ENCODE measurements around the gene LGI2.
"Not testable (repeated sequence)": the region's sequence is repeated elsewhere in the genome, so short reads cannot be mapped to it uniquely, and the experiment has no call there.

Gene LGI2

DNA sequence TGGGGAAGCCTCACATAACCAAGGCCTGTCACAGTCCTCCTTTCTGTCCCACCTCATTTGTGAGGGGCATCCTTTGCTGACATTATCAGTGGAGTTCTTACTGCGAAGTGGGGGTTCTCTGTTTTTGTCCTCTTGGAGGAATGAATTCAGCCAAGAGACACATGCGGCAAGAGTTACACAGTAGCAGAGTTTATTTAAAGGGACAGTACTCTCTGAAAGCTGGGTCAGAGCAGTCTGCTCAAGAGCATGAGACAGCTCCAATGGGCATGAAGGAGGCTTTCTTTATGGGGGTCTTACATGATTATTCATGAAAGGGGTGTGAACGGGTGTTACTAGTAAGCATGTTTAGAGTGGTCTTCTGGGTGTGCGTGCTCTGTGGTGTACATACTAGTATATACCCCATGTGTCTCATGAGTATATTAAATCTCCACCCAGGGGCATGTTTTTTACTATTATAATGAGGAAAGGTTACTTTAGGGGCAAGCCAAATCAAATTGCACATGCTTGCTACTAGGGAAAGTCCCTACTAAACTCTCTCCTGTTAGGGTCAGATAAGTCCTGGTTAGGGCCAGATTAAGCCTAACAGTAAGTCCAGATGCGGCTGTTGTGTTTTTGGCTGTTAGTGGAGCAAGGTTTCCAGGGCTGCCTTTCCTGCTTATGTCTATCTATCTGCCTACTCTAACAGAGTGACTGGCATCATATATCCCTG, 19.8 kb upstream of the LGI2 start:
- no peak for DNase-seq (ENCODE audit: low read depth in 2 of 2)

DNA sequence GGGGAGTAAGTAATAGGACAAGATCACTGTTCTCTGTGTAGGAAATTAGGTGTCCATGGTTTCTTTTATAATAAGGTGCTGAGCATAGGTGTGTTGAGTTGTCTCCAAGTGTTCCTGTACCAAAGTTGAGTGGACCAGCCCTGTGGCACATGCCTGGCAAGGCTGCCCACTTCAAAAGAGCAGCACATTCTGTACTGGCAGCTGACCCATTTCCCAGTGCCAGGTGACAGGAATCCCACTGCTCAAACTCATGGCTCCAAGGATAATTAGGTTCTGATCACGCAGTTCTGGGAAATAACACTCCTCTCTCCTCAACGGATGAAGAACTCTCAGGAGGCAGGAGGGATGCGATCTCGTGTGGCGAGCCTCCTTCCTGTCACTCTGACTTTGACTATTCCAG, 12.8 kb upstream of the LGI2 start:
- no peak for DNase-seq (ENCODE audit: low read depth in 2 of 2)

DNA sequence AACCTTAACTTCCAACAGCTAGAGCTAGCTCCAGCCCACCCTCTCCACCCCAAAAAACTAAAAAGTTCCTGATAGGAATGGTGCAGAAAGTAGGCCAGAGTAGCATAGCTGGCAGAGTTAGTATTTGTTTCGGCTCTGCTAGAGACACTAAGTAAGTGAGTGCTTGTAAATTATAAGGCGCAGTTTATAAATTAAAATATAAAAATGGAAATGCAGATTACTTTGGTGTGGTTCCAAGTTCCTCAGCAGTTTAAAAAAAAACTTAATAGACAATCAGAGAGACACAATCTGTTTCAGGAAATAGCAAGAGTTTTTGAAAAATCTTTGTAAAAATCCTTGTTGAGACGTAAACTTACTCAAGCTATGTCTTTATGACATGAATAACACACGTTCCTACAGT, 2.8 kb upstream of the LGI2 start:
- DNase-seq (ENCODE audit: low read depth in 2 of 2) = no peak

DNA sequence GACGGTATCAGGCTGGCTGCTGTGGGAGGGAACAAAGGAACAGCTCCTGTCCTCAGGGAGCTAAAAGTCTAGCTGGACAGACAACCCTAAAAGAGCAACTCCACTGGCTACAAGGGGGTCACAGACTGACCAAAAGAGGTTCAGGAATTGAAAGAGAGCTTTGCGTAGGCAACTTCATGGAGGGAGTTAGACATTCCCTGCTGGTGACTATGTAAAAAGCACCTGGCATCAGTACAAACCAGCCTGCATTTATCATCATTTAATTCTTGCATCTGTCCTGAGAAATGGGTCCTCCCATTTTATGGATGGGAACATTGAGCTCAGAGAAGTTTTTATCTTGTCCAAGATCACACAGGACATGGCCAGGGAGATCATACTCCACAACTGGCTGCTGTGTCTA, 1.4 kb upstream of the LGI2 start:
- no peak for DNase-seq (ENCODE audit: low read depth in 2 of 2)

DNA sequence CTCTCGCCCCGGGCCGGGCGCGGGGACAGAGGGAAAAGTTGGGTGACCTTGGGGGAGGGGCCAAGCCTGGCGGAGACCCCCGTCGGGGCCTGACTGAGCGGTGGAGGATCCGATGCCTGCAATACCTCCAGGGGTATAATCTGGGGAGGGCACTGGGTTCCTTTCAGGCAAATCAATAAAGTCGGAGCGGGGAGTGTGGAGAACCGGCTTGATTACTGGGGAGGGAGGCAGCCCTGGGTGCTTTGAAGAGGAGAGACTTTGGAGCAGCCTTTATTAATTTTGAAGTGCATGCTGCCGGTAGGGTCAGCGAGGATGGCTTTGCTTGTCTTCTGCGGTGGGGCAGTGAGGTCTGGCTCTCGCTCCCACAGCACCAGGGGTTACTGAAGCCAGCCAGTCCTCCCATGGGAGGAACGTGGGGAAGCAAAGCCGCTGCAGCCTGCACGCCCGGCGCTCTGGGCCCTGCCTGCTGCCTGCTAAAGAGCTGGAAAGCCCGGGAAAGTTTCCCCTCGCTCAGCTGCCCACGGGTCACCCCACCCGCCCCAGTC, 403 bp upstream of the LGI2 start:
- DNase-seq (ENCODE audit: low read depth in 2 of 2) = no peak

DNA sequence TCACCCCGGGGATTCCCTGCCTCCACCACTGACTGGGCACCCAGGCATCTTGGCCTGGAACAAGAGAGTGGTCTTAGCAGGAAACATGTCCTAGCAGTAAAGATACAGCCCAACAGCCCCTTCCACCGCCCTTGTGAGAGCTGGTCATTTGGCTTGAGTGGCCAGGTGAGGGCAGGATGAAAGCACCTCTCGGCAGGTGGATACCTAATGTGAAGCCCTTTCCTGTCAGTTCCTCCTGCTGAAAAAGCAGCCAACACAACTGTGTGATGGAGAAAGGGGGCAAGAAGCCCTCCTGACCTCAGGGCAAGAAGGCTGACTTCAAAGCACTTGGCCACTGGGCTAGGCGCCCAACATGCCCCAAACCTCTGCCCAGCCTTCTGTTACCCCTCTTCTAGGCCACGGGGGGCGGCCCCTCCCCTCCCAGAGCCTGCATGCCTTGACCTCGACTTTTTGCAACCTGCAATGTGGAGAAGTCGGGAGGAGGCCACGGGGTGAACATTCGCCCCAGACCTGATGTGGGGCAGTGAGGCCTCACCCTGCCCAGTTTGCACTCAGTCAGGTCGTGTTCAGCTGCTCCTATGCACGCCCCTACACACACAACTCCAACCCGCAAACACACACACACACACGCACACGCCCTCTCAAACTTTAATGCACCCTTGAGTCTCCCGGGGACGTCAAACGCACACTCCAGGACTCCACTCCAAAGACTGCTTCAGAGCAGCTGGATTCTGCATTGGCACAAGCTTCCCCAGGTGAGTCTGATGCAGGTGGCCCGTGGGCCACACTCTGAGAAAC, 1.1 kb downstream of the LGI2 start:
- no peak for DNase-seq (ENCODE audit: low read depth in 2 of 2)

DNA sequence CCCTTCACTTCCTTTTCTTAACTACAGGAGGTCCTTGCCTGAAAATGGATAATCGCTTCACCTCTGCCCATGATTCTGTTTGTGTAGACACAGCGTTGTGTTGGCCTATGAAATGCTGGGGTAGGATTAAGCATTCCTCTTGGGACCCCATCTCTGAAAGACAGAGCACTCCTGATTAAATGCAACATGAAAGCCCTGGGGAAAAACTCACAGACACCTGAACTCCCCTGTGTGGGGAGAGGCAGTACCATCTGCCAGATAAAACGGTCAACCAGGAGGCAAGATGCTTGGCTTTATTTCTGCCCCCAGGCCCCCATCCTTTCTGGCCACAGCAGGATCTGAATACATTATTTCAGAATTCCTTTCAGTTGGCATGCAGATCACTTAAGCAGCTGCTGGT, 1.9 kb downstream of the LGI2 start:
- no peak for DNase-seq (ENCODE audit: low read depth in 2 of 2)

DNA sequence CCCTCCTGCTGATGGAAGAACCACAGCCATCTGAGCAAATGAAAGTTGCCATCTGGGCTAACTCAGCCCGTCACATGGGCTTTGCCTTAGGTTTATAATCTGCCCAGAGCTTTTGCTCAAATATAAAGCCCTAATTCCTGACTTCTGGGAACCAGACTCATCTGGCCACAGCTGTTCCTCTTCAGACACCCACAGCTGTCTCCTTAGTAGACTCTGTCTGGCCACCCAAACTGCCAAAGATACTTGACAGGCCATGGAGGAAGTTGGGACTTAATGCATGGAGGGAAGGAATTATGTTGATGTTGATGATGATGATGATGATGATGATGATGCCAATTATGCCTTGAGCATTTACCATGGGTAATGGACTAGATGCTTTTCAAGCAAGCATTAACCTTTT, 8.0 kb downstream of the LGI2 start:
- no peak for DNase-seq (ENCODE audit: low read depth in 2 of 2)

DNA sequence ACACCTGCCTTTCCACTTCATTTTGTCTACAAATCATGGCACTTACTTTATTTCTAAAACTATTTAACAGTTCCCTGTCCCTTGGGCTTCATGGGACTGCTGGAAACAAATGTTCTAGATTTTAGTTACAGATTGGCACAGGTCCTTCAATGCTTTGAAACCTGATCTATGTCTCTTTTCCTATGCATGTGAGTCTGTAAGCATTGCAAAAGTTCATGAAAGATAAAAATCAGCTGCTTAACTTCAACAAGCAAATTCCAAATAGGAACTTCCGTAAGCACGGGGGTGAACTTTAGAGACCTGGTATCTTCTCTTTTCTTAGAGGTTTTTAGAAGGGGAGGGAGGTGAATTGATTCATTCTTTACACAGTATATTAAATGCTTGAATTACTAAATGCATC, 9.5 kb downstream of the LGI2 start:
- DNase-seq (ENCODE audit: low read depth in 2 of 2) = no peak

DNA sequence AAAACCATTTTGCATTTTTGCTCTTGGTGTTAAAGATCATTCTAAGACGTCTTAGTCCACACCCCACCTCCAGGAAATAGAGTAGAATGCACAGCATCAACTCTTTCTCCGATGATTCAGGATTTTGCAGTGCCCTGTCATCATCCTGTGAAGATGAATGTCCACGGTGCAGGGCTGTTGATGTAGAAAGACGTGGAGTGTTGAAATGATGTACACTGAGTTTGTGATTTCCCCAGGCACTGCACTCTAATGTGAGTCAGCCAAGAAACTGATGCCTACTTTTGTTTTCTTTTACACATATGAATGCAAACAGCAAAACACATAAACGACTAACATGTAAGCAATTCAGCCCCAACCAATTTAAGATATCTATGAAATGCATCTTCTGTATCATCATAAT, 10.5 kb downstream of the LGI2 start:
- no peak for DNase-seq (ENCODE audit: low read depth in 2 of 2)

DNA sequence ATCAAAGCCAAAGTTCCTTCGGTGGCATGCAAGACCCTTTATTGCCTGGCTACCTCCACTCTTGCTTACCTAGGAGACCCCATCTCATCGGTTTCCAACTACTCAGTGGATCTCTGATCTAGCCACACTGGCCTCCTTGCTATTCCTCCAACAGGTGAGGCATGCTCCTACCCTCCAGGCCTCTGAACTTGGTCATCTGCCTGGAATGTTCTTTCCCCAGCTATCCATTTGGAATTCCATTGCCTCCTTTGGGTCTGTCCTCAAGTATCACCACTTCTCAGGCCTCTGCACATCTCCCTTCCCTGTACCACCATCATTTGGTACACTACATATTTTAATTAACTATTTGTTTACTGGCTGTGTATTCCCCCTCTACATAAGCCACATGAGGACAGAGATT, 11.2 kb downstream of the LGI2 start:
- no peak for DNase-seq (ENCODE audit: low read depth in 2 of 2)

DNA sequence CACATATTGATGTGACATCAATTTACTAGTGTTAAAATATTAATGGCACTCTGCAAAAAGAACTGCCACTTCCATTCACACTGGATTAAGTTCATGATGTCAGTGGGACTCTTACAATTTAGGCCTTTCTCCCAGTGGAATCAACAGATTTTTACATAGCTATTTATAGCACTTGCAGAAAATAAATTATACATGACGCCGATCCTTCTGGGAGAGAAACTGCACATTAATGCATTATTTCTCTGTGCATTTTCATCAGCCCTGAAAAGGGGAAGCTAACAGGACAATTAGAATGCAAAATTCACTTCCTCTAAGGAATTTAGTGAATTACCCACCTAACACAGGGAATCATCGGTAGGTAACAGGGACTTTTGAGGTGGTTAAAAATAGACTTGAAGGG, 15.7 kb downstream of the LGI2 start:
- DNase-seq (ENCODE audit: low read depth in 2 of 2) = no peak

DNA sequence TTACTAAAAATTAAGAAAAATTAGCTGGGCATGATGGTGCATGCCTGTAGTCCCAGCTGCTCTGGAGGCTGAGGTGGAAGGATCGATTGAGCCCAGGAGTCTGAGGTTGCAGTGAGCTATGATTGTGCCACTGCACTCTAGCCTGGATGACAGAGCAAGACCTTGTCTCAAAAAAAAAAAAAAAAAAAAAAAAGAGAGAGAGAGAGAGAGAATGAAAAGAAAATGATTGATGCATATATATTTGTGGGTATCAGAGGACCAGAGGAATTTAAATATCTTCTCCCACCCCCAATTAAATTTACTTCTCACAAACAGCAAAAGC, 16.1 kb downstream of the LGI2 start:
- not testable (repeated sequence) for DNase-seq (ENCODE audit: low read depth in 2 of 2)

DNA sequence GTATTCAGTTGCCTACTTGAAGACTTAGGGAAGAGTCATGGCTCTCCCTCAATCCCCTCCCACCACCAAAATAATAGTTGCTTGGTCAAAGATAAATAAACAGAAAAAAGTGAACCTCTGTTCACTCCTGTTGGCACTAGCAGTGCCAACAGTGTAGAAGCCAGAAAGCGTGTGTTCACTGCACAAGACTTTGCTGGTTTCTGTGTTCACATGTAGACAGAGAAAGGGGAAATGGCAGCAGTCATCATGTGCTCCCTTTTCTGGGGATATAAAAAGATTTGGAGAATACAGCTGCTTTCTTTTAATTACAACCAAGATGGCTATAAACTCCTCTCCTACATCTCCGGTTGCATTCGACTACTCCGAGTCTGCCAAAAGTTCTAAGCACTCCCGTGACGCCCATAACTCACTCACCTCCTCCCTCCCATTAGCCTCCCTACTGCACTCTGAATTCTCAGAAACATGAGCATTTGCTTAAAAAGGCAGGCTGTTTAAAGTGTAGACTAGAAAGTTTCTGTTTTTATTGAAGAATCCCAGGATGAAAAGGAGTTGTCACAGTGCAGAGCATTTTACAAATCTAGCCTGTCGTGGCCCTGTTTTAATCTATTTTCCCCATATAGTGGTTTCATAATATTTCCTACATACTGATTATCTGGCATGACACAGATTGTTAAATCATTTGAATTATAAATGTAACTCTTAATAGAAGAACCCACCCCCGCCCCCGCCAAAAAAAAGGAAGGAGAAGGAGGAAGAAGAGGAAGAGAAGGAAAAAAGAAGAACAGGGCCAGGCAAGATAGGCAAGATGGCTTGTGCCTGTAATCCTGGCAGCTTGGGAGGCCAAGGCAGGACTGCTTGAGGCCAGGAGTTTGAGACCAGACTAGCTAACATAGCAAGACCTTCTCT, 16.7 kb downstream of the LGI2 start:
- no peak for DNase-seq (ENCODE audit: low read depth in 2 of 2)

DNA sequence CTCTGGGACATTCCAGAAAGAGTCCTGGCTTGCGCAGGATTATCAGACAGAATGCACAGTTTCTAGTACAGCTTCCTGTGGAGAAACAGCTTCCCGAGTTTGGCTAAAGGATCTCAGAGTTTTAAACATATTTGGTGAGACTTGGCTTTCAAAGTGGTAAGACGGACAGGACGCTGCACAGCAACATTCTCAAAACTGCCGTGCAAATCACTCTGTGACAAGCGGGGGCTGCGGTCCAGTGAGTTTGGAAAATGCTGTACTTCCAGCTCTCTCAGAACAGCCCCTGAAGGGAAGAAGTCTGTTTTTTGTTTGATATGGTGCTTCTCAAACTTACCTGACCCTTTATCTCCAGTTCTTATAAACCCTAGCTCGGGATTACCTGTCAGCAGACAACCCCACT, 18.1 kb downstream of the LGI2 start:
- DNase-seq (ENCODE audit: low read depth in 2 of 2) = no peak

DNA sequence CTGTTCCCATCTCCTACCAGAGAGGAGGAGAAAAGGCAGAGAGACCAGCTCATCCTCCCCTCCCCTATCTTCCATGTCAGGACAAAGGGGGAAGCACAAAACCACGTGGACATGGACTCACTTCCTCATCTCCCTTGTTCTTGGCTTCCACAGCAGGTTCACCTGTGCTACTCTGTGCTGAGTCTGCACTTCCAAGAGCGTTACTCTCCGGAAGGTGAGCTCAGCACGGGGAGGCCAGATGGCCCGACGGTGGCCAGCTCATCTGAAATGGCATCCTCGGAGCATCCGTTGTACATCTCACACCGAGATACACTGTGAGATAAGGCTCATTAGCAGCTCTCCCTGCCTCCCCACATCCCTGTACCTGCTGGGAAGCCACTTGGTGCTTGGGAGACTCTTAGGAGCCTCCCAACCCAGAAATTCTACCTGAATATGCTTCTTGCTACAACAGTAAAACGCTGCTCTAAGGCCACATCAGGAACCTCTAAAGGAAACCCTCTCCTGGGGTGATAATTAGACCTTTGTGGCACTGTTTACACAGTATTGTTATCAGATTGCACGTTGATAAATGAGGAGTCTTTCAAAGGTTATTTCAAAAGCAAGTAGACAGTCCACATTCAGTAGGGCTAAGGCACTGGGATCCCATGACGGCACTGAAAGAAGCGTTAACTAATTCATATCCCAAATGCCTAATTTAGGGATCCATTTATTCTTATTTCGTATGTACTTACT, 19.4 kb downstream of the LGI2 start:
- DNase-seq (ENCODE audit: low read depth in 2 of 2) = no peak

DNA sequence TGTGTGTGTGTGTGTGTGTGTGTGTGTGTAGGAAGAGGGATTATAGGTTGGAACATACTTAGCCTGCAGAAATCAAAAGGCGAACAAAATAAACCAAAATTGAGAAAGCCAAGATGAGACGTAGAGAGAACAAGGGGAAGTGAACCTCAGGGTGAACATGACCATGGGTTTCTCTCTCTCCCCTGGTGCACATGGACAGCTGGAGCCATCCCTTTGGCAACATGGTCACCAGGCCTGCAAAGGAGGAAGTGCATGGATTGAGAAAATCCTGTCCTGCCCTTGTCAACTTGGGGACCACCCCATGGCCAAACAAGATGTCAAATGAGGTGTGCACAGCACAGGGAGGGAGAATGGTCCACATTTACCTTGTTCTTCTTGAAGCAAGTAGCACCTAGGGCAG, 23.1 kb downstream of the LGI2 start:
- DNase-seq (ENCODE audit: low read depth in 2 of 2) = no peak

DNA sequence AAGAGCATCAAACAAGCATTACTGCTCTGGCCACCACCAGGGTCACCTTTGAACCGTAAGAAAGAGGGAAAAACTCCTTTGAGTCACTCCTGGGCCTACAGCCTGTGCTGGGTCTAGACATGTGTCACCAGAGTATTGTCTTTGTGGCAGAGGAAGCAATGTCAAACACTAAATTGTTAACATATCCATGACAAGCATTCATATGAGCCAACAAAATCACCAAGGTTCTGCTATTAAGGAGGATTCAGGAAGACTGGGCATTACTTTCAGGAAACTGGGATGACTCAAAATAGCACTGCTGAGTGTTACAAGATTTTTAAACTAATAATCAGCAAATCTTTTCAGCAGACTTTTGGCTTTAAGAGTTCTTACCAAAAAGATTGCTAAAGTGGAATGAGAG, 28.1 kb downstream of the LGI2 start:
- no peak for DNase-seq (ENCODE audit: low read depth in 2 of 2)

DNA sequence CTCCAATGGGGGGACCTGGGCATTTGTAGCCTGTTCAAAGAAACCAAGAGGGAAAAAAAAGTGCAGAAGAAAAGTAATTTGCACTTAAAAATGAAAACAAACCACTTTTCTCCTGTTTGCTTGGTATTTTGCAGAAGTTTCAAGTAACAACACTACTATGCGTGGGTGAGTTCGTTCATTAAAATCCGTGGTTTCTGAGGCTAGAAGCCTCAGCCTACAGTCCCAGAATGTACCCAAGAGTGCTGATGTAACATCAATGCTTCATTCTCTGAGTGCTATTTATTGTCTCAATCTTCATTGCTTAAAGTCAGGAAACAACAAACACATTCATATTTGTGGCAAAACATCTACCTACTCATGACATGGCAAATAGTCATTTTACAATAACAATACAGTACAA, 29.2 kb downstream of the LGI2 start:
- DNase-seq (ENCODE audit: low read depth in 2 of 2) = no peak

DNA sequence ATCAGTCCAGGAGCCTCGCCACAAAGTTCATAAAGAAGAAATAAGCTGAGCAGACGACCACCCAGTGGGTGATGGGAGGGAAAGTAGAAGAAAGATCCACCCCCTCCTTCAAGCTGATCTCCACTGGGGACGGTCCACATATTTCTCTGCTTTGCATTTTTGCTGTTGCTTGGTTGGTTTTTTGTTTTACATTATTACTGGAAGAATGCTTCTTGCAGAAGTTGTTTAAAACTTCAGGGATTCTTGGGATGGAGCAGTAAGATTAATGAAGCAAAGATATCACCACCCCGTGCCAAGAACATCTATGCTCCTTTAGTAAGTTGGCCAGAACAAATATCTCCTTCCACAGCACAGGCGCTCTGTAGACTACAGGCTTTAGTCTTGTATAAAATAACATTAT, 30.1 kb downstream of the LGI2 start:
- no peak for DNase-seq (ENCODE audit: low read depth in 2 of 2)

DNA sequence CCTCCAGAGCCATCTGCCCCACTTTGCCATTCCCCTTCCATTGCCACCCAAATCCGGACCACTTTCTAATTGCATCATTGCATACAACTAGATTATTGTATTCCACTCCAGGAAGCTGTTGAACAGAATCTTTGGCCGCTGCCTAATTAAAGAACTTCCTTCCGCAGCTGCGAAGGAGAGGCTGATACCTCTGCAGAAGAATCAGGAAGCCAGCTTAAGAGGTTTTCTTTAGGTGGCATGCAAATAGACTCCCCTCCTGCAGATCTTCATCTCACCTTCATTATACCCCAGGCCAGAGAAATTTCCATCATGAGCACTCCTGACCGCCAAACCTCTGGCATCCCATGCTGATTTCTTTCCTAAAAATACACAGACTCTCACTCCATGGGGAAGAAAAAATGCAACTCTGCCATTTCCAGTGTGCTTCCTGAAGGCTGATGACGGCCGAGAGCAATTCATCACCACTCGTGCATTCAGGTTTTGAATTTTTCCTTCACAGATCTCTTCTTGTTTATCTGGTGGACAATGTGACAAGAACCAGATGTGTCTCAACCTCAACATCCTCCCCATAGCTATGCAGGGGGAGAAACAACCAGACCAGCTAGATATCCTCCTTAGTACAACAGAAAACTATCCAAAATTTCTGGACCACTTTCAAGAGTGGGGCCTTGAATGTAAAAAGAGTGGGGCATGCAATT, 31.2 kb downstream of the LGI2 start:
- DNase-seq (ENCODE audit: low read depth in 2 of 2) = no peak

Data from stimulated activated CD8-positive, alpha-beta memory T cell treated with anti-CD3 and anti-CD28 coated beads, Interleukin-7, amount 100 ng/mL, for 1 hour (primary cell).